Gastrocnemius medialis (tissue), 4 donors: ENCODE measurements around the gene RAD9B. TPM values are rescaled to one million over a fixed set of nuclear protein-coding genes. Genes with fewer than 3 reads are reported as not detected.

ENCODE experiments used
- ATAC-seq, 2 donors: fragments of 150-250 bp; one replicate each; pipeline ENCODE4 v1.9.1; 2016
- DNase-seq, 2 donors: peaks; one replicate each; pipeline ENCODE4 v3.0.0-alpha.2; 2019
- H3K27ac ChIP-seq, 4 donors: fragments of 200-600 bp; sonication (generic); 1 replicate in 1 of 4; 2 replicates in 3 of 4; pipeline ENCODE4 v1.5.1; 2016 to 2018; ENCODE audit warnings: mild to moderate bottlenecking in 2 of 4, moderate library complexity in 1 of 4
- H3K27me3 ChIP-seq, 3 donors: fragments of 200-600 bp; sonication (generic) in 2 of 3; 1 replicate in 1 of 3; 2 replicates in 2 of 3; pipeline versions ENCODE4 v1.5.1 to v1.6.0; 2016 to 2019; ENCODE audit warnings: mild to moderate bottlenecking in 1 of 3, moderate library complexity in 1 of 3
- H3K36me3 ChIP-seq, 2 donors: fragments of 200-600 bp; sonication (generic) in 1 of 2; one replicate each; pipeline ENCODE4 v1.5.1; 2017 to 2018
- H3K4me1 ChIP-seq, 2 donors: fragments of 200-600 bp; sonication (generic) in 1 of 2; one replicate each; pipeline ENCODE4 v1.5.1; 2016 to 2017; ENCODE audit warnings: mild to moderate bottlenecking in 2 of 2
- H3K4me3 ChIP-seq, 4 donors: fragments of 200-600 bp; sonication (generic) in 3 of 4; 1 replicate in 1 of 4; 2 replicates in 3 of 4; pipeline ENCODE4 v1.5.1; 2016 to 2019; ENCODE audit warnings: mild to moderate bottlenecking in 2 of 4
- H3K9me3 ChIP-seq, 3 donors: fragments of 200-600 bp; sonication (generic) in 2 of 3; 1 replicate in 1 of 3; 2 replicates in 2 of 3; pipeline ENCODE4 v1.5.1; 2016 to 2019
- CTCF ChIP-seq, 5 experiments: fragments of 450-650 bp in 3 of 5; fragments of 200-600 bp in 2 of 5; sonication (generic) in 2 of 5; IDR thresholded peaks in 4 of 5; conservative IDR thresholded peaks in 1 of 5; 1 replicate in 4 of 5; 2 replicates in 1 of 5; pipeline ENCODE4 v1.5.1; 2016 to 2019; ENCODE audit warnings: antibody characterized with exemption in 5 of 5, mild to moderate bottlenecking in 3 of 5, moderate library complexity in 3 of 5
- POLR2A ChIP-seq, 2 donors: fragments of 450-650 bp; IDR thresholded peaks; one replicate each; pipeline ENCODE4 v1.6.1; 2017; ENCODE audit warnings: antibody characterized with exemption in 2 of 2, mild to moderate bottlenecking in 2 of 2, moderate library complexity in 2 of 2
- in situ Hi-C, 4 donors: fragments of 200-750 bp; cut with MboI; loops; one replicate each; pipeline versions ENCODE4 v1.15.0 to v1.8.0; 2017; ENCODE audit warnings: low sequenced_read_pairs in 4 of 4
- intact Hi-C: fragments of 100-400 bp; cut with DNase I; formaldehyde crosslinking; loops from one replicate; pipeline ENCODE4 v1.15.1; 2023; ENCODE audit warnings: low total_unique reads
- total RNA-seq, 4 donors: library from RNA; depleted of rRNA; stranded (reverse); fragments of >200 nt; gene quantifications; one replicate each; pipeline versions ENCODE4 v1.1.0 to v1.2.3, GENCODE V29; 2016

Gene RAD9B
- total RNA-seq, 4 donors from 2014 or later: 0.12 to 2.0 (median 0.62) TPM

DNA sequence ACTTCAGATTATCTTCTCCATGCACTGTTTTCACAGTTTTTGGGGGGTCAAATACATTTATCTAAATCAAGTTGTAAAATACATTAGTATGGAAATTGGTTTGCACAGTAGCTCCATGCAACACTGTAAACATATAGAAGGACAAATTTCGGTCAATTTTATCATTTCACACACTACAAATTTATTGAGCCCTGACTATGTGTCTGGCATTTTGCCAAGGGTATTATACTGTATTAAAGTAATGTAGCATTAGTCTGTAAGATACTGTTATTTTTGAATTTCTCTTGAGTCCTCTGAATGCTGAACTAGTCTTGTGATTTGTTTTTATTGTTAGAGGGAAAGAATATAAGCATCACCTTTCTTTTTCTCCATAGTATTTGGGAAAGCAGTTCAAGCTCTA, 1.3 kb downstream of the RAD9B start:
- H3K27ac ChIP-seq: no peak overlapping the region
- no peak for DNase-seq
- TF ChIP-seq CTCF (IDR thresholded peaks at IDR 0.05 in 4 of 5, conservative IDR thresholded peaks at IDR 0.05 in 1 of 5): no peak
- no peak for TF ChIP-seq POLR2A (IDR thresholded peaks at IDR 0.05)
- H3K27me3 ChIP-seq: no peaks in the 10 kb centered on the region
- H3K9me3 ChIP-seq: no peaks in the 10 kb centered on the region
- intact Hi-C loops (loop anchor here (2.0 to 5.0 kb wide), 3 partner anchors 39 to 239 kb away; partner anchors contain the start of genes PPP1CC and TCTN1), in situ Hi-C loops (loop anchor here in 2 of 4 donors (5.0 to 10.0 kb wide), 2 partner anchors 36 to 49 kb away; partner anchors contain the start of genes ARPC3 (in 1 of the 2), FAM216A (in 1 of the 2) and GPN3 (in 1 of the 2))
- no peak for ATAC-seq
- peaks cover 30 to 32% of the 10 kb centered on the region in 2 donors for H3K4me1 ChIP-seq
- no peak overlapping the region for H3K4me3 ChIP-seq
- H3K36me3 ChIP-seq: no peaks in the 10 kb centered on the region

DNA sequence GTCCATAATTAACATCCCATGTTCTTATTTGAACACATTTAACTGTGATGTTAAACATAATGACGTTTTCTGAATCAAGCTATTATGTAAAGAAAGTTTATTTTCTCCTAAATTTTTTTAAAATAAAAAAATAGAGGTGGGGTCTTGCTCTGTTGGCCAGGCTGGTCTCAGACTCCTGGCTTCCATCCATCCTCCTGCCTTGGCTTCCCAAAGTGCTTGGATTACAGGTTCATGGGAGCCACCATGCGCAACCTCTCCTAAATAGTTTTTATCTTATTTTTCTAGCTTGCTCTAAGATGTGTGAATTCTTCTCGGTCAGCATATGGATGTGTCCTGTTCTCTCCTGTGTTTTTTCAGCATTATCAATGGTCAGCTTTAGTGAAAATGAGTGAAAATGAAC, 3.2 kb downstream of the RAD9B start:
- in situ Hi-C loops: loop anchor here in 1 of 4 donors (10.0 kb wide), 1 partner anchor 51 kb away; the partner anchor contains the start of gene ARPC3
- H3K27ac ChIP-seq: no peak overlapping the region
- DNase-seq (no peak), ATAC-seq (no peak)
- H3K4me3 ChIP-seq: no peak overlapping the region
- H3K36me3 ChIP-seq: no peaks in the 10 kb centered on the region
- H3K27me3 ChIP-seq: no peaks in the 10 kb centered on the region
- no peaks in the 10 kb centered on the region for H3K9me3 ChIP-seq
- intact Hi-C loops: no loop called here
- no peak for TF ChIP-seq POLR2A (IDR thresholded peaks at IDR 0.05)
- TF ChIP-seq CTCF (IDR thresholded peaks at IDR 0.05 in 4 of 5, conservative IDR thresholded peaks at IDR 0.05 in 1 of 5): no peak
- H3K4me1 ChIP-seq: peaks cover 12 to 13% of the 10 kb centered on the region in 2 donors

DNA sequence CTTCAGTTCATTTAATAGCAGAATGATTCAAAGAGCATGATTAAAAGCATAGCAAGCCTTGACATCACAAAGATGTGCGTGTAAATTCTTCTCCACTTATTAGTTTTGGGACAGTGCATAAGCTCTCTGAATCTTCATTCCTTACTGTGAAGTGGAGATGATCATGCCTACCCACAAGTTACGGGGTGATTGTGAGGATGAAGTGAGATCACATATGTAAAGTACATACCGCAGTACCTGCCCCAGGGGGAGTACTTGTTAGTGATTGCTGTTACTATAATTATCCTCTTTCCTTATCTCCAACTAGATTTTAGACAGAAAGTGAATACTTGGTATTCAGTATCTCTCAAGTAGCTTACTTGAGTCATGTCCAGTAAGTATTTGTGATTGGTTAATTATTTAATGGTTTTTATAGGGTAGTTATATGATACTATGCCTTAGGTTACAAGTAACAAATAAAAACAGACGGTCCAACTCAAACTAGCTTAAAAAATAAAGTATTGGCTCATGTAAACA, 6.0 kb downstream of the RAD9B start:
- H3K4me3 ChIP-seq: no peak overlapping the region
- in situ Hi-C loops: loop anchor here in 1 of 4 donors (10.0 kb wide), 1 partner anchor 53 kb away; the partner anchor contains the start of gene ARPC3
- DNase-seq (no peak), ATAC-seq (no peak)
- H3K27me3 ChIP-seq: no peaks in the 10 kb centered on the region
- intact Hi-C loops: no loop called here
- H3K36me3 ChIP-seq: no peaks in the 10 kb centered on the region
- no peaks in the 10 kb centered on the region for H3K4me1 ChIP-seq
- no peak overlapping the region for H3K27ac ChIP-seq
- H3K9me3 ChIP-seq: no peaks in the 10 kb centered on the region
- TF ChIP-seq POLR2A (IDR thresholded peaks at IDR 0.05) (no peak), CTCF (IDR thresholded peaks at IDR 0.05 in 4 of 5, conservative IDR thresholded peaks at IDR 0.05 in 1 of 5) (no peak)

DNA sequence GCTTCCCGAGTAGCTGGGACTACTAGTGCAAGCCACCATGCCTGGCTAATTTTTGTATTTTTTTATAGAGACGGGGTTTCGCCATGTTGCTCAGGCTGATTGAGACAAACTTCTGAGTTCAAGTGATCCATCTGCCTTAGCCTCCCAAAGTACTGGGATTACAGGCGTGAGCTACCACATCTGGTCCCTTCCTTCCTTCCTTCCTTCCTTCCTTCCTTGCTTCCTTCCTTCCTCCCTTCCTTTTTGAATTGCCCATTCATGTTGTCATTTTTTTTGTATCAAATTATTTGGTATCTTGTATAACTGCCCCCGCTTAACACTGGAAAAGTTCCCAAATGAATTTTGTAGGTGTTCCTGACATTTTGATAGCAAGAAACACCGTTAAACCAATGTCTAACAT, 11.7 kb downstream of the RAD9B start:
- no peaks in the 10 kb centered on the region for H3K9me3 ChIP-seq
- no peaks in the 10 kb centered on the region for H3K27me3 ChIP-seq
- H3K36me3 ChIP-seq: no peaks in the 10 kb centered on the region
- H3K27ac ChIP-seq: no peak overlapping the region
- H3K4me3 ChIP-seq: no peak overlapping the region
- intact Hi-C loops (loop anchor here (2.0 to 5.0 kb wide), 4 partner anchors 19 to 373 kb away; no protein-coding TSS in a partner anchor), in situ Hi-C loops (loop anchor here (5.0 to 10.0 kb wide), 3 partner anchors 83 to 311 kb away; no protein-coding TSS in a partner anchor)
- no peak for DNase-seq
- no peak for ATAC-seq
- H3K4me1 ChIP-seq: no peaks in the 10 kb centered on the region
- no peak for TF ChIP-seq CTCF (IDR thresholded peaks at IDR 0.05 in 4 of 5, conservative IDR thresholded peaks at IDR 0.05 in 1 of 5)
- TF ChIP-seq POLR2A (IDR thresholded peaks at IDR 0.05): no peak
